Effector memory CD4-positive, alpha-beta T cell (primary cell): ENCODE measurements around the gene CRABP2.

Experiments
- DNase-seq, 3 donors: peaks; one replicate each; pipeline ENCODE4 v3.0.0-alpha.2; 2020
- H3K27ac ChIP-seq: 2 replicates; pipeline ENCODE4 v1.7.0; 2013; ENCODE audit warnings: mild to moderate bottlenecking, low read length, moderate library complexity; ENCODE audit not compliant: insufficient read depth, poor library complexity, severe bottlenecking
- H3K27me3 ChIP-seq: replicated peaks from 2 replicates; pipeline ENCODE4 v1.7.0; 2013; ENCODE audit warnings: mild to moderate bottlenecking, low read length; ENCODE audit not compliant: insufficient read depth, control insufficient read depth, poor library complexity, severe bottlenecking
- H3K36me3 ChIP-seq: 2 replicates; pipeline ENCODE4 v1.7.0; 2013; ENCODE audit warnings: mild to moderate bottlenecking, low read length, moderate library complexity; ENCODE audit not compliant: control insufficient read depth, insufficient read depth
- H3K4me1 ChIP-seq: 2 replicates; pipeline ENCODE4 v1.7.0; 2013; ENCODE audit warnings: low read length, mild to moderate bottlenecking; ENCODE audit not compliant: control insufficient read depth, insufficient read depth, poor library complexity, severe bottlenecking
- H3K4me3 ChIP-seq: 2 replicates; pipeline ENCODE4 v1.7.0; 2013; ENCODE audit warnings: low read length, low read depth, mild to moderate bottlenecking; ENCODE audit not compliant: insufficient read depth, poor library complexity, severe bottlenecking
- H3K9me3 ChIP-seq: 2 replicates; pipeline ENCODE4 v1.7.0; 2013; ENCODE audit warnings: mild to moderate bottlenecking, low read length, moderate library complexity; ENCODE audit not compliant: control insufficient read depth

CRABP2 gene

GRCh38 chr1:156655904-156656516 is 49.4 kb downstream of the CRABP2 start:
- H3K4me3 ChIP-seq = no peak overlapping the region
- peaks cover 14% of the 10 kb centered on the region for H3K27me3 ChIP-seq
- no peak overlapping the region for H3K27ac ChIP-seq
- no peaks in the 10 kb centered on the region for H3K9me3 ChIP-seq
- no peaks in the 10 kb centered on the region for H3K36me3 ChIP-seq
- DNase-seq = no peak
- peaks cover 38% of the 10 kb centered on the region for H3K4me1 ChIP-seq

DNA sequence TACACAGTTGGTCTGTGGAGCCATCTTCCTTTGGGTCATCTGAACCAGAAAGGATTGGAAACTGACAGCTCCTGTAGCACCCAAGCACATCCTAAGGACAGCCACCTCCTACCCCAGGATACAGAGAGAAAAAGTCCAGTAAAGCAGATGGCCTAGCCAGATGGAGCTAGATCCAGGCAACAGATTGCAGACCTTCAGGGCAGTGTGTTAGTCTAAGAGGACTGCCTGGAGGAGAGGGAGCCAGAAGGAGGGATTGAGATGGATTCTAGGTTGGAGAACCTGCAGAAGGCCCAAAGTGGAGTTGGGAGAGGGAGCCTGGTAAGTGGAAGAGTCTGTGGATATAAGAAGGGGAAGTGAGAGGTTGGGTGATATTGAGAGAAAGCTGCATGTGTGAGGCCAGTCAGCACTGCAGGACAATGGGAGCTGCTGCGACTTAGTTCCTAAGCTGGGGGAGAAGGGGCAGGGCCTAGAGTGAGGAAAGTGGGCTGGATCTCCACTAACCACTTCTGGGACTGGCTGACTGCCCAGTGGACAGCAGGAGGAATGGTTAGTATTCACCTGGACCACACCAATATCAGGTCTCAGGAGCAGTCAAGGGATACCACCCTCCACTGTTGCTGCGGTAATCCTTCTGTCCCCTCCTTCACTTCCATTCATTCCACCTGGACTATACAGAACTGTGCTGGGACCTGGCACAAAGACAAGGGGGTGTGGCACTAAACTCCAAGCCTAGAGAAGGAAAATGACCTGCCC is 50.1 kb downstream of the CRABP2 start:
- peaks cover 32% of the 10 kb centered on the region for H3K4me1 ChIP-seq
- H3K27ac ChIP-seq = no peak overlapping the region
- H3K4me3 ChIP-seq = no peak overlapping the region
- H3K9me3 ChIP-seq = no peaks in the 10 kb centered on the region
- H3K27me3 ChIP-seq = peaks cover 14% of the 10 kb centered on the region
- H3K36me3 ChIP-seq = no peaks in the 10 kb centered on the region
- no peak for DNase-seq

- Histone ChIP-seq H3K27ac (no peak overlapping the region), H3K27me3 (peaks cover 14% of the 10 kb centered on the region), H3K4me1 (peaks cover 26% of the 10 kb centered on the region), H3K9me3 (no peaks in the 10 kb centered on the region), H3K36me3 (no peaks in the 10 kb centered on the region), H3K4me3 (no peak overlapping the region)
- DNase-seq = no peak
Measured at GRCh38 chr1:156654700-156655099, 50.7 kb downstream of the CRABP2 start.

DNA sequence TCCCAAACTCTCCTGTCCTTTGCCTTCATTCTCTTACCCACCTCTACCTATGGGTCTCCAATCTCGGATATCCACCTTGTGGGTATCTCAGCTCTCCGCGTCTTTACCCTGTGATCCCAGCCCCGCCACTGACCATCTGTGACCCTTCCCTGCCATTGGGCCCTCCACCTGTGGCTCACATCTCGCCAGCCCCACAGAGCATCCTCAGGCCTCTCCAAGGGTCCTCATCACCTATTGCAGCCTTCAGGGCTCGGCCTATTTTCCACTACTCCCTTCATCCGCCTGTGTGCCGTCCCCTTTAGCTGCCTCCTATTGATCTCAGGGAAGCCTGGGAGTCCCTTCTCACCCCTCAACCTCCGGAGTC is 52.4 kb downstream of the CRABP2 start:
- no peak for DNase-seq
- Histone ChIP-seq H3K4me3 (no peak overlapping the region), H3K4me1 (peaks cover 18% of the 10 kb centered on the region), H3K27ac (no peak overlapping the region), H3K27me3 (peaks cover 14% of the 10 kb centered on the region), H3K9me3 (no peaks in the 10 kb centered on the region), H3K36me3 (no peaks in the 10 kb centered on the region)

- Histone ChIP-seq H3K4me3 (no peak overlapping the region), H3K4me1 (peaks cover 12% of the 10 kb centered on the region), H3K27ac (no peak overlapping the region), H3K27me3 (peaks cover 14% of the 10 kb centered on the region), H3K9me3 (no peaks in the 10 kb centered on the region), H3K36me3 (no peaks in the 10 kb centered on the region)
- DNase-seq = no peak
Measured at GRCh38 chr1:156652131-156652991, 53.0 kb downstream of the CRABP2 start.
